Rectal smooth muscle tissue (tissue), 1 donor: Measurements from ENCODE around the gene OLFM1.
"Not testable (repeated sequence)": the region's sequence is repeated elsewhere in the genome, so short reads cannot be mapped to it uniquely, and the experiment has no call there.

Source experiments
- H3K27ac ChIP-seq: one replicate; pipeline ENCODE4 v1.7.0; 2013; ENCODE audit warnings: low read depth, low read length, inconsistent platforms
- H3K27me3 ChIP-seq: one replicate; pipeline ENCODE4 v1.7.0; 2013; ENCODE audit warnings: low read length; ENCODE audit not compliant: control insufficient read depth, insufficient read depth
- H3K36me3 ChIP-seq: one replicate; pipeline ENCODE4 v1.7.0; 2013; ENCODE audit warnings: low read length; ENCODE audit not compliant: control insufficient read depth, insufficient read depth
- H3K4me1 ChIP-seq: one replicate; pipeline ENCODE4 v1.7.0; 2013; ENCODE audit warnings: low read length; ENCODE audit not compliant: control insufficient read depth, insufficient read depth
- H3K4me3 ChIP-seq: one replicate; pipeline ENCODE4 v1.7.0; 2013; ENCODE audit warnings: low read length
- H3K9ac ChIP-seq: one replicate; pipeline ENCODE4 v1.7.0; 2013; ENCODE audit warnings: low read length

OLFM1 gene

GRCh38 chr9:135150981-135151380, 63.5 kb downstream of the OLFM1 start:
- Histone ChIP-seq H3K27me3 (peaks cover 4% of the 10 kb centered on the region), H3K9ac (no peak overlapping the region), H3K4me1 (no peaks in the 10 kb centered on the region), H3K36me3 (no peaks in the 10 kb centered on the region), H3K27ac (no peak overlapping the region), H3K4me3 (no peak overlapping the region)

GRCh38 chr9:135151757-135152613, 64.5 kb downstream of the OLFM1 start:
- no peaks in the 10 kb centered on the region for H3K36me3 ChIP-seq
- H3K4me3 ChIP-seq = no peak overlapping the region
- no peak overlapping the region for H3K9ac ChIP-seq
- no peaks in the 10 kb centered on the region for H3K27me3 ChIP-seq
- H3K27ac ChIP-seq = no peak overlapping the region
- H3K4me1 ChIP-seq = no peaks in the 10 kb centered on the region

GRCh38 chr9:135152614-135153334, 65.3 kb downstream of the OLFM1 start:
- no peaks in the 10 kb centered on the region for H3K27me3 ChIP-seq
- H3K9ac ChIP-seq = no peak overlapping the region
- H3K36me3 ChIP-seq = no peaks in the 10 kb centered on the region
- H3K4me3 ChIP-seq = no peak overlapping the region
- no peak overlapping the region for H3K27ac ChIP-seq
- no peaks in the 10 kb centered on the region for H3K4me1 ChIP-seq

- Histone ChIP-seq H3K9ac (no peak overlapping the region), H3K27me3 (no peaks in the 10 kb centered on the region), H3K36me3 (no peaks in the 10 kb centered on the region), H3K4me3 (no peak overlapping the region), H3K4me1 (no peaks in the 10 kb centered on the region), H3K27ac (no peak overlapping the region)
Observed at GRCh38 chr9:135154050-135154615, 66.7 kb downstream of the OLFM1 start.

GRCh38 chr9:135155396-135155795, 67.9 kb downstream of the OLFM1 start:
- Histone ChIP-seq H3K9ac (no peak overlapping the region), H3K27me3 (no peaks in the 10 kb centered on the region), H3K4me3 (no peak overlapping the region), H3K36me3 (no peaks in the 10 kb centered on the region), H3K27ac (no peak overlapping the region), H3K4me1 (no peaks in the 10 kb centered on the region)

- Histone ChIP-seq H3K36me3 (no peaks in the 10 kb centered on the region), H3K4me1 (no peaks in the 10 kb centered on the region), H3K9ac (no peak overlapping the region), H3K27ac (no peak overlapping the region), H3K4me3 (no peak overlapping the region), H3K27me3 (no peaks in the 10 kb centered on the region)
Observed at GRCh38 chr9:135156525-135157510, 69.3 kb downstream of the OLFM1 start.

GRCh38 chr9:135157856-135158563, 70.5 kb downstream of the OLFM1 start:
- no peak overlapping the region for H3K9ac ChIP-seq
- H3K4me1 ChIP-seq = no peaks in the 10 kb centered on the region
- no peaks in the 10 kb centered on the region for H3K27me3 ChIP-seq
- H3K4me3 ChIP-seq = no peak overlapping the region
- H3K36me3 ChIP-seq = no peaks in the 10 kb centered on the region
- H3K27ac ChIP-seq = no peak overlapping the region

- Histone ChIP-seq H3K27ac (no peak overlapping the region), H3K9ac (no peak overlapping the region), H3K36me3 (no peaks in the 10 kb centered on the region), H3K4me1 (no peaks in the 10 kb centered on the region), H3K4me3 (no peak overlapping the region), H3K27me3 (no peaks in the 10 kb centered on the region)
Observed at GRCh38 chr9:135158564-135158937, 71.1 kb downstream of the OLFM1 start.

GRCh38 chr9:135159801-135160200, 72.3 kb downstream of the OLFM1 start:
- no peak overlapping the region for H3K9ac ChIP-seq
- no peaks in the 10 kb centered on the region for H3K36me3 ChIP-seq
- no peak overlapping the region for H3K27ac ChIP-seq
- no peaks in the 10 kb centered on the region for H3K27me3 ChIP-seq
- H3K4me1 ChIP-seq = no peaks in the 10 kb centered on the region
- H3K4me3 ChIP-seq = no peak overlapping the region

GRCh38 chr9:135160862-135161261, 73.4 kb downstream of the OLFM1 start:
- no peak overlapping the region for H3K9ac ChIP-seq
- H3K27ac ChIP-seq = no peak overlapping the region
- H3K27me3 ChIP-seq = no peaks in the 10 kb centered on the region
- no peaks in the 10 kb centered on the region for H3K4me1 ChIP-seq
- H3K4me3 ChIP-seq = no peak overlapping the region
- no peaks in the 10 kb centered on the region for H3K36me3 ChIP-seq

GRCh38 chr9:135162599-135162998, 75.1 kb downstream of the OLFM1 start:
- not testable (repeated sequence) for H3K9ac ChIP-seq, H3K27me3 ChIP-seq, H3K4me3 ChIP-seq, H3K27ac ChIP-seq, H3K36me3 ChIP-seq, H3K4me1 ChIP-seq
